HUDEP-2 (cell line): ENCODE measurements around the gene NCAPD3.
"Not testable (repeated sequence)": the region's sequence is repeated elsewhere in the genome, so short reads cannot be mapped to it uniquely, and the experiment has no call there.

Experiments
- DNase-seq, 76 experiments: peaks; one replicate each; lab custom pipeline; 2025; ENCODE audit not compliant: unreplicated experiment in 76 of 76; lab: John Stamatoyannopoulos, UW

Gene NCAPD3

GRCh38 chr11:134223836-134224709 lies at the start of gene NCAPD3, which contains the start of gene VPS26B:
Gene NCAPD3, minus strand, starts transcription at chr11:134223967. Its CDS starts 41 bp downstream, at chr11:134223926.
Gene VPS26B, plus strand, starts transcription at chr11:134224671. Its CDS starts 452 bp downstream, at chr11:134225123.
- peak in 75 of 76 experiments; percentile 16 to 97 (median 91) for DNase-seq

DNA sequence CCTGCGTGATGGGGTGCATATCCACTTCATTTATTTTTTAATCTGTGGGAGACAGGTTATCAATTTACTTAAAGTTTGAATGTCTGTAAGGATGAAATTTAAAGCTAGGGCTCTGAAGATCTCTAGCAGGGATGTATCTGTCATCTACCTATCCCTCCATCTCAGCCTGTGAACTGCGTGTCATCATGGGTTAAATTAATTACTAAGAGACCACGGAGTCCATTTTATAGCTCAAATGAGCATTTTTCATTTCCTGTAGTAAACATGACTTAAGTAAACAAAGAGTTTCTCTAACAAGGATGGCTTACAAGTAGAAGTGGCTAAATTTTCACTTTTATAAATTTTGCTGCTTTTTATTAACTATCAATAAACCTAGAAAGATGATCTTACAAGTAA lies 49.5 kb upstream of the NCAPD3 start:
- DNase-seq: no peak

DNA sequence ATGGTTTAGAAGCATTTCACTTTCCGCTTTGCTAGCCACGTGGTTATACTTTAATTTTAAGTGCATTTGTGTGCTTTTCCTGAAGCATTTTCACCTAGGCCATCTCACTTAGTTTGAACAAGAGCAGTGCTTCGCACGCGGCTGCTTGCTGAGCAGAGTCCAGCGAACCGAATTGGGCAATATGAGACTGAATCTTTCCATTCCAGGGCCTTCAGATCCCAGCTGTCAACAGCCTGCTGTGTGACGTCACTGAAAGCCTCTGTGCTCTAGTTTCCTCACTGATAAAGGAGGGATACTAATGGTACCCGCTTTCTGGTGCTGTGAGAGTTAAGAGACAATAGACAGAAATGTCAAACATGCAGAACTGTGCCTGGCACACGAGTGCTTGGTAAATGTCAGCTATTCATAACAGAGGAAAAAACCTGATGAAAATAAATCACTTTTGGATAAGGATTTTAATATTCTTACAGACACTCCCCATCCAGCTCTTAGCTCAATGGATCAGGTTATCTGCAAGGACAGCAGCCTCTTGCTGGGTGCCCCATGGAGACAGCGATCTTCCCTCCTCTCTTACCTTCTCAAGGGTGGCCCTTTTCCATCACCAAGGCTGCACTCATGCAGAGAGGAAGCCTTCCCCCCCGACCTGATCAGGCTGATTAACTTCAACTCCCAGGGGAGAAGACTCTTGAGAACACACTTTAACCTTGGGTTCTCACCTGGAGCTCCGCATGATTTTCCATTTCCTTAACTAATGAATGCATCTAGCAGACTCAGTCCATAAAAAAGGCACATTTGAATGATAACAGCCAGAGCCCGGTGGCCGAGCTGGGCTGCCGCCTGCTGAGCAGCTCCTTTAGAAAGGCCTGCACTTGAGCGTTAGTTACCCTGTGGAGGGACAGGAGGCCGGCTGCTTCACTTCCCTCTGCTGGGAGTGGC lies 48.9 kb upstream of the NCAPD3 start:
- no peak for DNase-seq

GRCh38 chr11:134271978-134272377 lies 48.2 kb upstream of the NCAPD3 start:
- no peak for DNase-seq

DNA sequence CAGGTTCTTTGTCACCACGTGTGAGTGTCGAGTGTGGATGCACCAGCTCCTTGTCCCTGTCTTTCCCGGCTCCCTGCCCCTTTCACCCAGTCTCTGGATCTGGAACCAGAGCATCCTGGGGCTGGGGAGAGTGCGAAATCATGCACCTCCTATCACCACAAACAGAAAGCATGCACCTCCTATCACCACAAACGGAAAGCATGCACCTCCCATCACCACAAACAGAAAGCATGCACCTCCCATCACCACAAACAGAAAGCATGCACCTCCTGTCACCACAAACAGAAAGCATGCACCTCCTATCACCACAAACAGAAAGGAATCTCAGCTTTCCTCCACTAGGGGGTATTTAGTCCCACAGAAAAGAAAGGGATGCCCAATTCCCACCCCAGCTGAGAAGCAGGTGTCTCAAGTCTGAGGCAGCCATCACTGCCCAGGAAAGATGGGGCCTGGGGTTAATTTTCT lies 46.5 kb upstream of the NCAPD3 start:
- DNase-seq: peak in 2 of 76 experiments; percentile 1 to 4

DNA sequence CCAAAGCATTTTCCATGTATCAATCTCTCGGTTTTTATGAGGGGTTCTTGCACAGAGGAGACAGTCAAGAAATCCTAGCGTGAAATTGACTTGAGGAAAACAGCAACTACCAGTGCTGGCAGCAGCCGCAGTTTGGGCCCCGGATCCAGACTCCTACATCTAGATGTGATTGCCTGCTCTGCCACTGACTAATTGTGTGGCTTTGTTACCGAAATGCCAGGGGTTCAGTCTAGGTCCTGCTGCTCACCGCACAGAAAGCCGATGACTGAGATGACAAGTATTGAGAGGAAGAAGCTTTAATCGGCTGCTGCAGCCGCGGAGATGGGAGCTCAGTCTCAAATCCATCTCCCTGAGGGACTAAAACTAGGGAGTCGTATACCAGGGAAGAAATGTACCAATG lies 44.2 kb upstream of the NCAPD3 start:
- no peak for DNase-seq

DNA sequence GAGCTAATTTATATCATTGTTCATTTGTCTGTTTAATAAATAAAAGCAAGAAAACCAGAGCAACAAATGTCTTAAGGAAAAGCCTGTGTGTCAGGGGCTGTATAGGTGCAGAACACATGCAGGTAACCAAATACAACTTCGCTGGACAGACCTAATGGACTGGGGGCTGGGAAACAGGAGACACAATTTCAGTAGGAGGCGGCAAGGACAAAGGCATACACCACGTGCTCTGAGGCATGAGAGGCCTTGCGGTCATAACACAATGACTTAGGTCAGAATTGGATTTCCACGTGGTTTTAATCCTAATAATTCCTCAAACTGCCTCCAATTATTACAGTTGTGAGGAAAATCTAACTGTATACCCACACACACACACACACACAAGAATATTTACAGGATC lies 43.7 kb upstream of the NCAPD3 start:
- DNase-seq: no peak

DNA sequence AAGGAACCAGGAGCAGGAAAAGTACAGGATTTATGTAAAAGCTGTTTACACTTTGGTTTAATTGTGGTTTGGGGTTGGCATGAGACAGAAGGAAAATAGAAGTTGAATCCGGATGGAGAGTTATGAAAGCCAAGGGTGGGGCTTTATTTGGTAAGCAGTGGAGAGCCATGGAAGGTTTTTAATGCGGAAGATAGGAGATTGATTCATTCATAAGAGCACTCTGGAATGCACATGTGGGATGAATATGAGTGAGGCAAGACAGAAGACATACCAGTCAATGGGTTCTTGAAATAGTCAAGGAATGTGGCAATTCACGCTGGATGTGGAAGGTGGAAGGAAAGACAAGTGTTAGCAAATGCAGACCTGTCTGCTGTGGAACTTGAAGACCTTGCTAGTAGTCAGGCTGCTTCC lies 43.1 kb upstream of the NCAPD3 start:
- no peak for DNase-seq

- no peak for DNase-seq
These were observed 42.7 kb upstream of the NCAPD3 start for GRCh38 chr11:134266440-134266839.

DNA sequence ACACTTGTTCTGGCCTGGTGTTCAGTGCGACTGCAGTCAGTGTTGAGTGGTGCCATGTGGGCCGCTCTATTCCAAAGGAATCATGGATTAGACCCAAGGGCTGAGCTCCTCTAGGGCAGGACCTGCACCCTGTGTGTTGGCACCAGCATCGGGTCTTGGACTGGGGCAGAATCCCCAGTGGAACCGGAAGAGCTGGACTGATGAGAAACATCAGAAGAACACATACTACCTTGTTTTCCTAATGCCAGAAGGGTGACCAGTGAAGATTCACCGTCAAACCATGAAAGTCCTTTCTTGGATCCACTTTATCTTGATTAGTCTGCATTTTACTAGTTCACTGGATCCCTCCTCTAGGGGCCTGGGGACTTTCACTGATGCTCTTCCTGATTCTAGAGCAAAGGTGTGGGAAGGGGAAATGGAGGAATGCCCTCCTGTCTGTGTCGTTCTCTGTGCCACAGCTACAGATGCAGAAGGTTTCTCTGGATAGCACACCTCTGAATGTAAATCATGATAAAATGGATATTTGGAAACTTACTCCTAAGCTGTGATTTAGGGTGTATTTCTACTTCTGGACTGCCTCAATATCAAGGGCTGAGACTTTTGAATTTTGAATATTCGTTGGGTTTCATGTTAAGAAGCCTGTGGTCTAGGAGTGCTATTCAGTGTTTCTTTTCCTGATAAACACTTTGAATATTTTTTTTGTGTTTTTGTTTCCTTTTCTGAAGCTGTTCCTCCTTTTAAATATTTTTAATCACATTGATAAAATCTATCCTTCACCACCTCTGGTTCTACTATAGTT lies 41.4 kb upstream of the NCAPD3 start:
- no peak for DNase-seq

- peak in 23 of 76 experiments; percentile 3 to 53 (median 17) for DNase-seq
These were observed 38.1 kb upstream of the NCAPD3 start for GRCh38 chr11:134261626-134262488.

- no peak for DNase-seq
These were observed 37.2 kb upstream of the NCAPD3 start for GRCh38 chr11:134260983-134261382.

- DNase-seq: no peak
These were observed 36.7 kb upstream of the NCAPD3 start for GRCh38 chr11:134260503-134260902.

DNA sequence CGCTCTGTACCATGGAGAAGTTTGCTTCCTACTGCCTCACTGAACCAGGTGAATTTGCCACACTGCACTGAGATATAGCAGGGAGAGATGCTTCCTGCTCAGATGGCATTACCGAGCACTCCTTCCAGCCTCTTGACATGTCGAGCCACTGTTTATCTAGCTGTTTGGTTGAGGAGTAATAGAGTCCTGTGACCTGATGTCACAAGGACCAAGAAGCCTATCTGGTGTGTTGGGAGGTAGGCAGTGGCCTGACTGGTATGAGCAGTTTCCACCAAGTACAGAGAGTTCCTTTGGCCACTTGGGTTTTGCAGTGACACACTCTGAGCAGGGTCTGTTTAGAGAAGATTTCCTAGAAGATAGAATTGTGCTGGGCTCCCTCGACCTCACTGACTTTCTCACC lies 34.8 kb upstream of the NCAPD3 start:
- DNase-seq: no peak

DNA sequence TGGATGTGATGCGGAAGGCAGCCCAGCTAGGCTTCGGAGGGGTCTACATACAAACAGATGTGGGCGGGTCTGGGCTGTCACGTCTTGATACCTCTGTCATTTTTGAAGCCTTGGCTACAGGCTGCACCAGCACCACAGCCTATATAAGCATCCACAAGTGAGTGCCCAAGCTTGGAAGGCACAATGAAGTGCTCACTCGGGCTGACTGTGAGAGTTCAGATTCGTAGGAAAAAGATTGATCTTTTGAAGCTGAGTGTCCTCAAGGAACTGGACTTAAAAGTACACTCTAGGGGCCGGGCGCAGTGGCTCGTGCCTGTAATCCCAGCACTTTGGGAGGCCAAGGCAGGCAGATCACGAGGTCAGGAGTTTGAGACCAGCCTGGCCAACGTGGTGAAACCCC lies 33.3 kb upstream of the NCAPD3 start:
- DNase-seq: no peak

- DNase-seq: not testable (repeated sequence)
These were observed 31.4 kb upstream of the NCAPD3 start for GRCh38 chr11:134255184-134255561.

- no peak for DNase-seq
These were observed 30.8 kb upstream of the NCAPD3 start for GRCh38 chr11:134254433-134255183.

GRCh38 chr11:134253188-134253993 lies 29.6 kb upstream of the NCAPD3 start, which contains the start of the genes ACAD8 and THYN1:
Gene ACAD8, plus strand, starts transcription at chr11:134253568. Its CDS starts 33 bp downstream, at chr11:134253601.
Gene THYN1, minus strand, starts transcription at chr11:134253352. Its CDS starts 470 bp downstream, at chr11:134252882.
- peak in 75 of 76 experiments; percentile 28 to 96 (median 91) for DNase-seq
